ENCODE measurements around the gene KBTBD12. TPM values are rescaled to one million over a fixed set of nuclear protein-coding genes. Genes with fewer than 3 reads are reported as not detected.

KBTBD12 gene
- total and polyA plus RNA-seq, 2 donors (not counting 3 experiments of a cell fraction or from before 2014, with no cell fraction given), result not detected

GRCh38 chr3:127961963-127962362 lies 46.9 kb downstream of the KBTBD12 start:
- POLR2A ChIA-PET, result no interaction called here
- intact Hi-C loops (cut with micrococcal nuclease), result no loop called here
- FAIRE-seq, result no peak

DNA sequence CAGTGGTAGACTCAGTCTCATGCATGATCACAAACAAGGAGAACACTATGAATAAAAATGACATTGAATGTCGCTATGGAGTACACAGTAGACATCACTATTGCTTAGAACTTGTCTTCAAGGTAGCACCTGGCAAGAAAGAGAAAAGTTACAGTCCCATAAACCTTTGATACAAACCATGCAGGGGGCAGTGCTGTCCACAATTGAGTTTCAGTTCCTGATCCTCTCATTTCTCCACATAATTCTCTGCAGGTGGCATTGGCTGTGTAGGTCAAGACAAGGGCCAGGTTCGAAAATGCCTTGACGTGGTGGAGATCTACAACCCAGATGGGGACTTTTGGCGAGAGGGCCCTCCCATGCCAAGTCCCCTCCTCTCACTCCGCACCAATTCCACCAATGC lies 47.9 kb downstream of the KBTBD12 start:
- no peaks in the 10 kb centered on the region for H4K20me1 ChIP-seq (replicated peaks; ENCODE audit: control insufficient read depth, extremely low read depth, insufficient read depth, low read length)
- no peaks in the 10 kb centered on the region for H3K79me2 ChIP-seq (ENCODE audit: control insufficient read depth, insufficient read depth, low read length)
- H2AFZ ChIP-seq (ENCODE audit: low read depth, low read length), result no peak overlapping the region
- no peak overlapping the region for H3K9ac ChIP-seq (replicated peaks; ENCODE audit: extremely low read depth, insufficient read depth, low read length)
- dilution Hi-C loops (cut with MboI; ENCODE audit: extremely low pct_ligation_motif_present, low sequenced_read_pairs) (no loop called here), intact Hi-C loops (cut with micrococcal nuclease) (no loop called here)
- H3K4me1 ChIP-seq (ENCODE audit: control insufficient read depth, extremely low read depth, insufficient read depth, low read length), result no peaks in the 10 kb centered on the region
- H3K4me3 ChIP-seq (replicated peaks in 1 of 3; ENCODE audit: insufficient read depth in 1 of 3, low read depth in 1 of 3, low read length in 3 of 3), result no peak overlapping the region
- no peak for TF ChIP-seq GATA2 (IDR thresholded peaks at IDR 0.05; ENCODE audit: insufficient read depth, insufficient read length, low read depth, low read length)
- H3K9me1 ChIP-seq (replicated peaks; ENCODE audit: control insufficient read depth, extremely low read depth, insufficient read depth, low read length), result no peaks in the 10 kb centered on the region
- no peaks in the 10 kb centered on the region for H3K9me3 ChIP-seq (replicated peaks; ENCODE audit: control insufficient read depth, insufficient read depth, low read length)
- CTCF ChIA-PET, result no interaction called here
- no peak for FAIRE-seq
- no peak for DNase-seq (ENCODE audit: low read depth, low spot score)
- peaks cover 13 to 37% of the 10 kb centered on the region in 2 experiments for H3K27me3 ChIP-seq (ENCODE audit: control insufficient read depth in 2 of 2, insufficient read depth in 2 of 2, low read length in 2 of 2)
- H3K27ac ChIP-seq (ENCODE audit: insufficient read depth, low read depth, low read length), result no peak overlapping the region
- no peak overlapping the region for H3K4me2 ChIP-seq (ENCODE audit: insufficient read depth, low read length)
- POLR2A ChIA-PET, result no interaction called here
- H3K36me3 ChIP-seq (ENCODE audit: control insufficient read depth in 2 of 2, extremely low read depth in 1 of 2, insufficient read depth in 2 of 2, low read length in 2 of 2), result no peaks in the 10 kb centered on the region
- BruUV-seq (replicated peaks), result no TSS peak

More at GRCh38 chr3:127961963-127962362, 46.9 kb downstream of the KBTBD12 start:
- H3K4me2 ChIP-seq (ENCODE audit: insufficient read depth, low read length), result no peak overlapping the region
- H3K4me1 ChIP-seq (ENCODE audit: control insufficient read depth, extremely low read depth, insufficient read depth, low read length), result no peaks in the 10 kb centered on the region
- TF ChIP-seq FOS (IDR thresholded peaks at IDR 0.05; ENCODE audit: borderline replicate concordance, insufficient read depth, low read length), result no peak
- no peak for TF ChIP-seq EZH2 (IDR thresholded peaks at IDR 0.05; ENCODE audit: borderline replicate concordance, low read depth, low read length, severe bottlenecking)
- no peak for TF ChIP-seq MYC (IDR thresholded peaks at IDR 0.05; ENCODE audit: low read depth, low read length)
- no peak for TF ChIP-seq POLR2AphosphoS5 (IDR thresholded peaks at IDR 0.05; ENCODE audit: insufficient read depth, low read depth, low read length)
- TF ChIP-seq GATA2 (IDR thresholded peaks at IDR 0.05; ENCODE audit: insufficient read depth, insufficient read length, low read depth, low read length), result no peak
- TF ChIP-seq MAX (IDR thresholded peaks at IDR 0.05; ENCODE audit: insufficient read depth, insufficient read length), result no peak
- no peak for TF ChIP-seq JUN (IDR thresholded peaks at IDR 0.05; ENCODE audit: borderline replicate concordance, insufficient read depth, insufficient read length, low read depth)
- no peaks in the 10 kb centered on the region for H3K36me3 ChIP-seq (ENCODE audit: control insufficient read depth in 2 of 2, extremely low read depth in 1 of 2, insufficient read depth in 2 of 2, low read length in 2 of 2)
- dilution Hi-C loops (cut with MboI; ENCODE audit: extremely low pct_ligation_motif_present, low sequenced_read_pairs), result no loop called here
- CTCF ChIA-PET, result interaction anchor here (1.4 to 4.0 kb wide), 3 partner anchors 268 to 314 kb away, joined by 3 to 33 read pairs (median 15); no protein-coding TSS in a partner anchor
- H3K79me2 ChIP-seq (ENCODE audit: control insufficient read depth, insufficient read depth, low read length), result no peaks in the 10 kb centered on the region
- H2AFZ ChIP-seq (ENCODE audit: low read depth, low read length), result no peak overlapping the region
- H4K20me1 ChIP-seq (replicated peaks; ENCODE audit: control insufficient read depth, extremely low read depth, insufficient read depth, low read length), result no peaks in the 10 kb centered on the region
- no peak overlapping the region for H3K27ac ChIP-seq (ENCODE audit: insufficient read depth, low read depth, low read length)
- H3K4me3 ChIP-seq (replicated peaks in 1 of 3; ENCODE audit: insufficient read depth in 1 of 3, low read depth in 1 of 3, low read length in 3 of 3), result no peak overlapping the region
- no peak for DNase-seq (ENCODE audit: low read depth, low spot score)
- BruUV-seq (replicated peaks), result no TSS peak
- no peaks in the 10 kb centered on the region for H3K9me3 ChIP-seq (replicated peaks; ENCODE audit: control insufficient read depth, insufficient read depth, low read length)
- no peaks in the 10 kb centered on the region for H3K9me1 ChIP-seq (replicated peaks; ENCODE audit: control insufficient read depth, extremely low read depth, insufficient read depth, low read length)
- H3K27me3 ChIP-seq (ENCODE audit: control insufficient read depth in 2 of 2, insufficient read depth in 2 of 2, low read length in 2 of 2), result peaks cover 3 to 28% of the 10 kb centered on the region in 2 experiments
- H3K9ac ChIP-seq (replicated peaks; ENCODE audit: extremely low read depth, insufficient read depth, low read length), result no peak overlapping the region
